HepG2 (cell line): ENCODE results near the gene PIM3. TPM values are rescaled to one million over a fixed set of nuclear protein-coding genes. Genes with fewer than 3 reads are reported as not detected.

Experiments
- ARID2 ChIP-seq: sonication (generic); formaldehyde crosslinking; IDR thresholded peaks from 2 replicates; pipeline ENCODE4 v1.8.1; 2022; ENCODE audit warnings: mild to moderate bottlenecking, missing genetic modification reagents, borderline replicate concordance
- CREM ChIP-seq, 2 experiments: sonication (generic) in 1 of 2; formaldehyde crosslinking in 1 of 2; IDR thresholded peaks; 2 replicates each; pipeline versions ENCODE4 v1.4.0 to v1.6.1; 2016 to 2020; ENCODE audit warnings: antibody characterized with exemption in 1 of 2, mild to moderate bottlenecking in 1 of 2, missing genetic modification reagents in 1 of 2
- ETV6 ChIP-seq: sonication (generic); formaldehyde crosslinking; conservative IDR thresholded peaks from 2 replicates; pipeline ENCODE4 v1.4.0; 2020; ENCODE audit warnings: missing genetic modification reagents
- HDAC1 ChIP-seq: sonication (generic); formaldehyde crosslinking; IDR thresholded peaks from 2 replicates; pipeline ENCODE4 v1.5.1; 2020; ENCODE audit warnings: mild to moderate bottlenecking, missing genetic modification reagents
- IRF2 ChIP-seq: IDR thresholded peaks from 2 replicates; pipeline ENCODE4 v1.6.1; 2018; ENCODE audit warnings: missing genetic modification reagents, missing compliant biosample characterization
- KDM1A ChIP-seq: IDR thresholded peaks from 2 replicates; pipeline ENCODE4 v1.6.1; 2016; ENCODE audit warnings: missing compliant biosample characterization
- KDM3A ChIP-seq: IDR thresholded peaks from 2 replicates; pipeline ENCODE4 v1.6.1; 2018; ENCODE audit warnings: low read depth, missing compliant biosample characterization
- PHF20 ChIP-seq: sonication (generic); formaldehyde crosslinking; IDR thresholded peaks from 2 replicates; pipeline ENCODE4 v1.5.0; 2020; ENCODE audit warnings: mild to moderate bottlenecking, missing genetic modification reagents
- SOX5 ChIP-seq: IDR thresholded peaks from 2 replicates; pipeline ENCODE4 v1.6.1; 2016; ENCODE audit warnings: borderline replicate concordance
- TCF12 ChIP-seq, 2 experiments: fragments of 450-650 bp in 1 of 2; sonication (generic) in 1 of 2; formaldehyde crosslinking in 1 of 2; IDR thresholded peaks; 2 replicates each; pipeline versions ENCODE4 v1.6.1 to v1.8.0; 2017 to 2022; ENCODE audit warnings: antibody characterized with exemption in 1 of 2, mild to moderate bottlenecking in 1 of 2, missing genetic modification reagents in 1 of 2, moderate library complexity in 1 of 2
- THAP11 ChIP-seq: IDR thresholded peaks from 2 replicates; pipeline ENCODE4 v1.6.1; 2016; ENCODE audit warnings: missing biosample characterization, missing genetic modification reagents
- TMF1 ChIP-seq: sonication (generic); formaldehyde crosslinking; IDR thresholded peaks from 2 replicates; pipeline ENCODE4 v1.8.1; 2022; ENCODE audit warnings: low read depth, missing genetic modification reagents
- ZFX ChIP-seq: sonication (generic); formaldehyde crosslinking; IDR thresholded peaks from 2 replicates; pipeline ENCODE4 v1.4.0; 2020; ENCODE audit warnings: mild to moderate bottlenecking, low read depth, missing genetic modification reagents, moderate library complexity
- ZGPAT ChIP-seq: IDR thresholded peaks from 2 replicates; pipeline ENCODE4 v1.6.1; 2016; ENCODE audit warnings: mild to moderate bottlenecking
- ZNF562 ChIP-seq: sonication (generic); formaldehyde crosslinking; IDR thresholded peaks from 2 replicates; pipeline ENCODE4 v1.8.0; 2022; ENCODE audit warnings: missing genetic modification reagents, borderline replicate concordance
- ZNF646 ChIP-seq: sonication (generic); formaldehyde crosslinking; IDR thresholded peaks from 2 replicates; pipeline ENCODE4 v1.9.0; 2021; ENCODE audit warnings: mild to moderate bottlenecking, missing genetic modification reagents
- ZNF879 ChIP-seq: sonication (generic); formaldehyde crosslinking; IDR thresholded peaks from 2 replicates; pipeline ENCODE4 v1.8.1; 2023; ENCODE audit warnings: missing genetic modification reagents
- polyA plus RNA-seq, 8 experiments: library from polyadenylated mRNA; depleted of rRNA in 3 of 8; stranded (reverse) in 7 of 8; unstranded in 1 of 8; fragments of >200 nt; fragmentation: Illumina TruSeq in 4 of 8; extraction: Trizol in 4 of 8; gene quantifications; 2 replicates each; pipeline versions ENCODE4 v1.2.1 to v1.2.3, GENCODE V29; 2011 to 2016; ENCODE audit warnings: low read depth in 4 of 8, missing spikeins in 1 of 8, mixed read lengths in 1 of 8; ENCODE audit not compliant: insufficient read depth in 1 of 8
- total RNA-seq, 5 experiments: library from RNA; depleted of rRNA; stranded (reverse); fragments of >200 nt; fragmentation: Illumina TruSeq; extraction: Trizol; gene quantifications; 2 replicates each; pipeline ENCODE4 v1.2.3, GENCODE V29; 2016; ENCODE audit warnings: low read depth in 1 of 5
- TF ChIP-seq, protein P1 (sequence below): sonication (generic); formaldehyde crosslinking; IDR thresholded peaks from 2 replicates; pipeline ENCODE4 v1.4.0; 2020; ENCODE audit warnings: missing genetic modification reagents, borderline replicate concordance

PIM3 gene
- total and polyA plus RNA-seq, 2 of the 13 experiments (the other 11 are each of a cell fraction or from before 2014, with no cell fraction given), result 21.6 to 31.2 TPM

GRCh38 chr22:49936018-49936972 is 24.3 kb upstream of the PIM3 start (continued):
- TF ChIP-seq TCF12 (IDR thresholded peaks at IDR 0.05) (no peak), TCF12 (CRISPR knock-in tag; IDR thresholded peaks at IDR 0.05) (peak; percentile 79; the same call in 1 of the 2 replicates), IRF2 (CRISPR knock-in tag) (peak; percentile 59; the same call in 1 of the 2 replicates), ZFX (peak; percentile 55), SOX5 (CRISPR knock-in tag) (peak; percentile 81; the same call in 1 of the 2 replicates), THAP11 (CRISPR knock-in tag) (peak; percentile 74), KDM3A (CRISPR knock-in tag) (peak; percentile 68; the same call in 1 of the 2 replicates), KDM1A (CRISPR knock-in tag) (no peak), CREM (IDR thresholded peaks at IDR 0.05) (peak; percentile 38; the same call in 1 of the 2 replicates), CREM (CRISPR knock-in tag; IDR thresholded peaks at IDR 0.05) (no peak), ARID2 (no peak), PHF20 (no peak), HDAC1 (CRISPR knock-in tag) (peak; percentile 62), ETV6 (CRISPR knock-in tag) (no peak), TMF1 (CRISPR knock-in tag) (no peak), ZNF562 (CRISPR knock-in tag) (no peak), ZNF646 (CRISPR knock-in tag) (peak; percentile 47; the same call in 1 of the 2 replicates), ZGPAT (peak; percentile 97), ZNF879 (no peak)
- TF ChIP-seq, protein P1, sequence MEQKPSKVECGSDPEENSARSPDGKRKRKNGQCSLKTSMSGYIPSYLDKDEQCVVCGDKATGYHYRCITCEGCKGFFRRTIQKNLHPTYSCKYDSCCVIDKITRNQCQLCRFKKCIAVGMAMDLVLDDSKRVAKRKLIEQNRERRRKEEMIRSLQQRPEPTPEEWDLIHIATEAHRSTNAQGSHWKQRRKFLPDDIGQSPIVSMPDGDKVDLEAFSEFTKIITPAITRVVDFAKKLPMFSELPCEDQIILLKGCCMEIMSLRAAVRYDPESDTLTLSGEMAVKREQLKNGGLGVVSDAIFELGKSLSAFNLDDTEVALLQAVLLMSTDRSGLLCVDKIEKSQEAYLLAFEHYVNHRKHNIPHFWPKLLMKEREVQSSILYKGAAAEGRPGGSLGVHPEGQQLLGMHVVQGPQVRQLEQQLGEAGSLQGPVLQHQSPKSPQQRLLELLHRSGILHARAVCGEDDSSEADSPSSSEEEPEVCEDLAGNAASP, result peak; percentile 89
